Neural progenitor cell (in vitro differentiated cells): ENCODE results near the gene SLC35E2B.
"Not testable (repeated sequence)": the region's sequence is repeated elsewhere in the genome, so short reads cannot be mapped to it uniquely, and the experiment has no call there.

Experiments used
- EZH2 ChIP-seq: fragments of 200-600 bp; sonication (generic); IDR thresholded peaks from 2 replicates; pipeline ENCODE4 v1.6.1; 2017; ENCODE audit warnings: antibody characterized with exemption, mild to moderate bottlenecking, moderate library complexity
- EZH2phosphoT487 ChIP-seq: fragments of 200-600 bp; sonication (generic); IDR thresholded peaks from 2 replicates; pipeline ENCODE4 v1.6.1; 2017; ENCODE audit warnings: antibody characterized with exemption
- TF ChIP-seq, protein P1 (sequence below): fragments of 200-600 bp; sonication (generic); IDR thresholded peaks from 2 replicates; pipeline ENCODE4 v1.5.1; 2017; ENCODE audit warnings: antibody characterized with exemption, mild to moderate bottlenecking

DNA sequence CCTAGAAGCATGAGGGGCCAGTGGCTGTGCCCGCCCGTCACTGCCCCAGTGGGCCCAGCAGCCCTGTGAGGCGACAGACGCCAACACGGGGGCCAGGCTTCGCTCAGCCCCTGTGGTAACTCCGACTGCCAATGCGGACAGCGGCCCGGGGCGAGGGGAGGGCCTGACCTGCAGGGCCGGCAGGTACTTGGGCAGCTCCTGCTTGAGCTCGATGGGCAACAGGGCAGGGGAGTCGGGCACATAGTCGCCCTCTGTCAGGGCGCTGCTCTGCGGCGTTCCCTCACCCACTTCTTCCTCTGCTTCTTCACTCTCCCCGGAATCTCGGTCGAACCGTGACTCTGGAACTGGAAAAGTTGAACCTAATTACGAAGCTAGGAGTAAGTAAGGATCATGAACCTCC is 14.6 kb upstream of the SLC35E2B start:
- TF ChIP-seq, protein P1, sequence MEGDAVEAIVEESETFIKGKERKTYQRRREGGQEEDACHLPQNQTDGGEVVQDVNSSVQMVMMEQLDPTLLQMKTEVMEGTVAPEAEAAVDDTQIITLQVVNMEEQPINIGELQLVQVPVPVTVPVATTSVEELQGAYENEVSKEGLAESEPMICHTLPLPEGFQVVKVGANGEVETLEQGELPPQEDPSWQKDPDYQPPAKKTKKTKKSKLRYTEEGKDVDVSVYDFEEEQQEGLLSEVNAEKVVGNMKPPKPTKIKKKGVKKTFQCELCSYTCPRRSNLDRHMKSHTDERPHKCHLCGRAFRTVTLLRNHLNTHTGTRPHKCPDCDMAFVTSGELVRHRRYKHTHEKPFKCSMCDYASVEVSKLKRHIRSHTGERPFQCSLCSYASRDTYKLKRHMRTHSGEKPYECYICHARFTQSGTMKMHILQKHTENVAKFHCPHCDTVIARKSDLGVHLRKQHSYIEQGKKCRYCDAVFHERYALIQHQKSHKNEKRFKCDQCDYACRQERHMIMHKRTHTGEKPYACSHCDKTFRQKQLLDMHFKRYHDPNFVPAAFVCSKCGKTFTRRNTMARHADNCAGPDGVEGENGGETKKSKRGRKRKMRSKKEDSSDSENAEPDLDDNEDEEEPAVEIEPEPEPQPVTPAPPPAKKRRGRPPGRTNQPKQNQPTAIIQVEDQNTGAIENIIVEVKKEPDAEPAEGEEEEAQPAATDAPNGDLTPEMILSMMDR: not testable (repeated sequence)
- TF ChIP-seq EZH2phosphoT487, EZH2: not testable (repeated sequence)
